RPMI8226 (cell line): ENCODE results near the gene EPB41.
A peak's percentile ranks its signal among the peaks of the same experiment; 100 is the strongest.
"Not testable (repeated sequence)": the region's sequence is repeated elsewhere in the genome, so short reads cannot be mapped to it uniquely, and the experiment has no call there.

Source experiments
- DNase-seq: peaks from one replicate; pipeline ENCODE4 v3.0.0-alpha.2; 2015

The EPB41 gene

DNA sequence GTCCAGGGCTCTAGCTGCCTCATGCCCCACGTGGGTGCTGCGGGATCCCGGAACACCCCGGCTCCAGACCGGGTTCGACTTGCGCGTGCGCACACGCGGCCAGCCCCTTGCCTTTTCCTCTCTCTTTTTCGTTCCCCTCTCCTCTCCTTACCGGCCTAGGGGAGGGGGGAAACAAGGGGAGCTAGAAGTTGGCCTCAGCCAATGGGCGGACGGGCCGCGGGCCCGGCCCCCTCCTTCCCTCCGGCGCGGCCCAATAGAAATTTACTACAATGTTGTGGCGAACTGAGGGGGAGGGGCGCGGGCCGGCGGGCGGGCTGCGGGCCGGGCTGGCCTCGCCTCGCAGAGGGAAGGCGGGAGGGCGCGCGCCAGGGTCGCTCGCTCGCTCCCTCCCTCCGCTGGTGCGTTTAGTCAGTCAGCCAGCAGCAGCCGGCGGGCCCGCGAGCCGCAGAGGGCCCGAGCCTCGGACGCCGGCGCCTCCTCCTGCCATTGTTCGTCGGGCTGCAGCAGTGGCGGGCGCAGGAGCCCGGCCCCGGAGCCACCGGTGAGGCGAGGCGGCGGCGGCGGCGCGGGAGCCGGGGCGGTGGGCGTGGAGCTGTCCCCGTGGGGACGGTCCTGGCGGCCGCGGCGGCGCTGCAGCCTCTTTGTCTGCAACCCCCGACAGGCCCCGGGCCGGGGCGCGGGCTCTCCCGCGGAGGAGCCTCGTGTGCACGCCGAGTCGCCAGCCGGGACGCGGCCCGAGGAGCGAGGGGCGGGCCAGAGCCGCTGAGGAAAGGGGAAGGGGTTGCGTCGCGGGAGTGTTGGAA is at the start of gene EPB41:
TSS of gene EPB41 (plus strand) at position 342 of the 803 bp plus-strand sequence. CDS start 72,869 bp downstream, outside the sequence.
- DNase-seq = peak; percentile 98

GRCh38 chr1:28864695-28865094 is 49.7 kb upstream of the EPB41 start:
- DNase-seq = no peak

DNA sequence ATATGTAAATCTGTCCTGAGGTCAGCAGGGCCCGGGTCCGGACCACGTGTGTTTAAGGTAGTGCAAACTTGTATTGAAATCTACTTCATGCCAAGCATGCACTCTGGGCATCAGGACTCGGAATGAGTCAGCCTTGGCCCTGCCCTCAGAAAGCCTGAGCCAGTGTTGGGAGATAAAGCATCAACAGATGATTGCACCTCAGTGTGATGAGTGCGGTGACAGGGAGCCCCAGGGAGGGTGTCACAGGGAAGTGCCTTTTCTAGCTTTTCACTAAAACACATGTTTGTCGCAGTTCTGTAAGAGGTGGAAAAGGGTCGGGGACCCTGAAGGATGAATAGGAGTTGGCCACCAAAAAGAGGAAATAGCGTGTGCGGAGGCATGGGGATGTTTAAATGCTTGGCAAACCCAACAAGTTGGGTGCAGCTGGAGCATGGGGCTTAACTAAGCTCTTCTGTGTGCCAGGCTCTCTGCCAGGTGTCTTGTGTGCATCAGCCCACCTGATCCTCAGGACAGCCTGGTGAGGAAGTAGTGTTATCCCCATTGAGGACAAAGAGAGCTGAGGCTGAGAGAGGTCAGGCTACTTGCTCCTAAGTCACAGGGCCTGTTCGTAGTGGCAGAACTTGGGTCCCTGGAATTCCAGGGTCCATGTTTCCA is 48.2 kb upstream of the EPB41 start:
- DNase-seq = peak; percentile 91

DNA sequence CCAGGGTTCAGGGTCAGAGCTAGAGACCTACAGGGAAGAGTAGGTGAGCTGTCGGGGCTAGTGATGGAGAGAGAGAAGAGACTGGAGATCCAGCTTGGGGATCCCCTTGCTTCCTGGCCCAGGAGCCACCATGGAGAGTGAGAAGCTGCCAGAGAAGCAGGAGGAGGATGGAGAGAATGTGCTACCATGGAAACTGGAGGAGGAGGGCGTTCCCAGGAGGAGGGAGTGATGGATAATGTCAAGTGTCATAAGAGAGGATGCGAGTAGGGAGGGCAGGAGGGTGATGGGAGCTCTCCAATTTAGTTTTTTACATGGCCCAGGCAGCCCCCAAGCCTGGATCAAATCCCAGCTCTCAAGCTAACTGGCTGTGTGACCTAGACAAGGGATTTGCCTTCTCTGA is 46.5 kb upstream of the EPB41 start:
- DNase-seq = no peak

GRCh38 chr1:28869952-28870351 is 44.4 kb upstream of the EPB41 start:
- DNase-seq = no peak

GRCh38 chr1:28871631-28872401 is 42.6 kb upstream of the EPB41 start:
- DNase-seq = no peak

DNA sequence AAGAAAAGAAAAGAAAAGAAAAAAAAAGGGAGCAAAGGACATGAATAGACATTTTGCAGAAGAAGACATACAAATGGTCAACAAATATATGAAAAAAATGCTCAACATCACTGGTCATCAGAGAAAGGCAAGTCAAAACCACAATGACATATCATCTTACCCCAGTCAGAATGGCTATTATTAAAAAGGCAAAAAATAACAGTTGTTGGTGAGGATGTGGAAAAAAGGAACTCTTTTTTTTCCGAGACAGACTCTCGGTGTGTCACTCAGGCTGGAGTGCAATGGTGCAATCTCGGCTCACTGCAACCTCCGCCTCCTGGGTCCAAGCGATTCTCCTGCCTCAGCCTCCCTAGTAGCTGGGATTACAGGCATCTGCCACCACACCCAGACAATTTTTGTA is 39.2 kb upstream of the EPB41 start:
- DNase-seq = not testable (repeated sequence)

DNA sequence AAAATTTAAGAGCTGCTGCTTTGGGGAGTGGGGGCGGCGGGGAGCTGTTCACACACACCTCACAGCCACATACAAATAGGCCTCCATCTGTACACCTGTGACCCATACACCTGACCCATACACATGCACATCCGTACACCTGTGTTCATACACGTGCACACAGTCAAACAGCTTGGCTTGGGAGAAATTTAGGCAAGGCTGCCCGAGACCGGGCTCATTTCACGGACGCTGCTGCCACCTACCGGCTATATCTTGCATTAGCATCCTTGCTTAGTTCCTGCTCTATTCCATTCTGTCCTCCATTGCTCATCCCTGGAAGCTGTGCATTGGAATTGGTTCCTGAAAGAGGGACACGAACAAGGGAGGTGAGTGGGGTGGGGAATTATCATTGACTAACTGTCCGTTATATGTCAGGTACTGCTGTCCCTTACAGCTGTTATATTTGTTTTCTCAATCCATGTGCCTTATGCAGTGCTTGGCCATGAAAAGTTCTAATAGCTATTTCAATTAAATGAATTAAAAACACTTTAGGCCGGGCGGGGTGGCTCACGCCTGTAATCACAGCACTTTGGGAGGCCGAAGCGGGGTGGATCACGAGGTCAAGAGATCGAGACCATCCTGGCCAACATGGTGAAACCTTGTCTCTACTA is 37.1 kb upstream of the EPB41 start:
- peak; percentile 89 for DNase-seq

- DNase-seq = no peak
Observed at GRCh38 chr1:28878796-28879195, 35.6 kb upstream of the EPB41 start.

GRCh38 chr1:28882009-28882628 is 32.2 kb upstream of the EPB41 start:
- DNase-seq = peak; percentile 90

DNA sequence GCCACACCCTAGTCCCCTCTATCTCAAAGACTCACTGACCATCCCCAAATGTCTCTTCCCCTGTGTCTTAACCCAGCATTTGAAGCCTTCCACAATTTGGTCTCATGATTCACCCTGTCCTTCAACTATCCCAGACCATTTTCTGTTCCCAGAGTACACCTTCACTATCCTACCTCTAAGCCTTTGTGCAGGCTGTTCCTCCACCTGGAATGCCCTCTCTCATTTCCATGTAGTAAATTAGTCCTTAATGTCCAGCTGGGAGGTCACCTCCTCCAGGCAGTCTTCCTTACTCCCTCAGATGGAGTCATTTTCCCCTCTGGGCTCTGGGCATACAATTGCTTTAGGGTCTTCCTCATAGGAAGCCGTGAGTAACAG is 31.1 kb upstream of the EPB41 start:
- no peak for DNase-seq

- no peak for DNase-seq
Observed at GRCh38 chr1:28885472-28885877, 28.9 kb upstream of the EPB41 start.

DNA sequence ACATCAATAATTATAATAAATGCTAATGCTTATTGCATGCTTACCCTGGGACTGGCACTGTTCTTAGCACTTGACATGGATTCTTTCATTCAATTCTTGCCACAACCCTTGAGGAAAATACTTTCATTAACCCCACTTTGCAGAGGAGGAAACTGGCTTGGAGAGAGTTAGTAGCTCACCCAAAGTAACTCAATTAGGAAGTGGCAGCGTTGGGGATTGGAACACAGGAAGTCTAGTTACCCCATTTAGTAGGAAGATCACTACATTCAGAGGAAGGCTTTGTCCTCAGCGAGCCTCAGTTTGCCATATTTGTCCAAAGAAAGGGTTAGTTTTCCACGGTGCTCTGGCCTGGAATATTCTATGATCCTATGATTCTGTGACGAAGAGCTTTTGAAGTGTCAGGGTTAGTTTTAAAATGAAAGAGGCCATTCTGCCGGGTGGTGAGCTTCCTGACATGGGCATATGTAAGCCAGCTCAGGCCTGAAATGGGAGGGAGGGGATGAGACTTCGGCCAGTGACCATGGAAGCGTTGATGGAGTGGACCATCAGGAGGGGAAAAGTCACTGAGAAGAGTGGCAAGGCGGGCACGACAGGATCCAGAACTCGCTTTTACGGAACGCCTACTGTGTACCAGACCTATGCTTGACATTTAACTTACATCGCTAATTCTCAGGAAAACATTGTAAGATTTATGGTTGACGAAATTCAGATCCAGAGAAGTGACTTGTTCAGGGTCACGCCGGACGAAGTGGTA is 28.2 kb upstream of the EPB41 start:
- no peak for DNase-seq

DNA sequence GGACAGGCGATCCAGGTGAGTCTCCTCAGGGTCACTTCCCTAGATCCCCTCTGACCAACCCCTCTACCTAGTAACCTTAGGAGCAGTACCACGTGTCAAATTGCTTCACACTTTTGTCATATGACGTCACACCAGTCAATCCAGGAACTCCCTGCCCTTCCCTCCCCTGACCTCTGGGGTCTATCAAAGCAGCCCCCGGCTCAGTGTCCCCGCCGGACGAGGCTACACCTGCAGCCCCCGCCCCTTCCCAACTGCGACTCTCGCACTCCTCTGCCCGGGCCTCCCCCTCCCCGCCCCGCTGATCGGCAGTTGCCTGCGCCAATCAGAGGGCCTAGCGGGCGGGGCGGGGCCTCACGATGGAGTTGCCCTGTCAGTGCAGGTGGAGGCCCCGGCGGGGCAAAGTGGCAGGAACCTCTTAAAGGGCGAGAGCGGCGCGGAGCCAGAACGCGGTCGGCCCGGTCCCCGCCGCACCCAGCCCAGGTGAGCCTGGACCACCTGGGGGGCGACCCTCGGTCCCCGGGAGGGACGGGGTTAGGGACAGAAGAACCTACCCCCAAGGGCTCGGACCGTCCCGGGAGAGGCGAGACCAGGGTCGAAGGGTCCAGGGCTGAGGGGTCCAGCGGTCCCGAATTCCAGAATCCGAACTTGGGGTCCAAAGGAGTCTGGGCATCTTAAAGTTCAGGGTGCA is 27.5 kb upstream of the EPB41 start:
- peak; percentile 98 for DNase-seq

DNA sequence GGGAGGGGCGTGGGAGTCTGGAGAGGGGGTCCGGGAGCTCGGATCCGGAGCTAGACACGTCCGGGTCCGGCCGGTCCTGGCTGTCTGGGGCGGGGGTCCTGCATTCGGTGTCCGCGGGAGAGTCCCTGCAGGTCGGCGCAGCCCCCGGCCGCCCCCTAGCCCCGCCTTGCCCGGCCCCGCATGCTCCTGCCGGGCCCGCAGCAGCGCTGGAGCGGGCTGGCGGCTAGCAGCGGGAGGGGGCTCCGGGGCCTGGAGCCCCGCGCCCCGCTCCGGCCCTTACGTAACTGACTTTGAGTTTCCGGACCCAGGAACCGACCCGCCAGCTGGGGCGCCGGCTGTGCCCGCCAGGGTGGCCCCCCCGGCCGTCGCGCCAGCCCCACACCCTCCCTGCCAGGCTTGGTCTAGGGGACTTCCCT is 26.9 kb upstream of the EPB41 start:
- peak; percentile 46 for DNase-seq

DNA sequence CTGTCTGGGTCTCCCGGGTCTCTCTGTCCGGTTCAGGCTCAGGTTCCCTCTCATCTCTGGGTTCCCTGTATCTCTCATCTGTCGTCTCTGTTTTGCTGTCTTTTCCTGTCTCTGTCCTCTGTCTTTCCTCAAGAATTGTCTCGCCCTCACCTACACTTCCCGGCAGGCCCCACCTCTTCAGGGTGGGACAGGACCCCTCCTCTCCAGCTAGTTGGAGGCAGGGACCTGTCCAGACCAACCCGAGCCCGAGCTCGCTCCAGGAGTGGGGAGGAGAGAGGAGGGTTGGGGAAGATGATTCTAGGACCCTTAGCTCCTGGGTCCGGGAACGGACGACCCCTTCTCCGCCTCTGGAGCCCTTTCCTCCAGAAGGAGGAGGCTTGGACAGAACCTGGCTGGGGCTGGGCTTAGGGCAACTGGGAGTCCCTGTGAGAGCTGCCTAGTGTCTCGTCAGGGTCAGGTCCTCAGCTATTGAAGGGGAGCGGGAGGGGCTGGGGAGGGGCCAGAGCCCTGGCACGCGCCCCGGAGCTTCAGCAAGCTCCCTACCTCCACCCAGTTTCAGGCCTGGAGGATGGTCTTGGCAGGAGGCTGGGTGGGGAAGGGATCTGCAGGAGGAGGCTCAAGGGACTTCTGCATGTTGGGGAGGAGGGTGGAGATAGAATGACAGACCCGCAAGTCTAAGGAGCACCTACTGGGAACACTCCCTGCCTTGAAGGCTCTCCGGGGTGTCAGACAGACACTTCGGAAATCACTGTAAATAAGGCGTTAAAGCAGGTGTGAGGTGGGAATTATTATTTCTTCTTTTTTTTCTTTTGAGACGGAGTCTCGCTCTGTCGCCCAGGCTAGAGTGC is 26.3 kb upstream of the EPB41 start:
- DNase-seq = peak; percentile 67

- no peak for DNase-seq
Observed at GRCh38 chr1:28888915-28889314, 25.5 kb upstream of the EPB41 start.

DNA sequence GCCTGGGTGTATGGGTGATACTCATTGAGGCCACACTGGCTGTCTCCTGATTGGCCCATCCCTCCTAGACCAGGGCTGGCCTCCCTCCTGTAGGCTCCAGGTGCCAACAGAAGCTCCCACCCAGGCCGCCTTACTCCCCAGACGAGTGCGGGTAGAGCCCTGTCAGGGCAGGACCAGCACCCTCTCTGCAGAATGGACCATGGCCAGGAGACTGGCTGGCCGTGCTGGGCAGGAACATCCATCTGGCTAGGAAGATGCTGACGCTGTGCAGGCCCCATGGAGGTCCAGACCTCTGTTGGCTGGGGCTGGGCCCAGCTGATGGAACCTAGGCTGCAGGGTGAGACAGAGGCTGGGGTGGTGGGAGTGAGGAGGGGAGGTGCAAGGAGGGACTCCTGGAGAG is 25.0 kb upstream of the EPB41 start:
- no peak for DNase-seq

- DNase-seq = no peak
Observed at GRCh38 chr1:28890435-28890834, 23.9 kb upstream of the EPB41 start.

- DNase-seq = no peak
Observed at GRCh38 chr1:28890836-28891235, 23.5 kb upstream of the EPB41 start.
